MM.1S (cell line): Measurements from ENCODE around the gene CASP9.

ENCODE experiments used
- EZH2phosphoT487 ChIP-seq: fragments of 300-600 bp; sonication (generic); IDR thresholded peaks from 2 replicates; pipeline ENCODE4 v1.6.1; 2018; ENCODE audit warnings: antibody characterized with exemption, low read length
- TF ChIP-seq, protein P1 (sequence below): fragments of 300-600 bp; sonication (generic); IDR thresholded peaks from 2 replicates; pipeline ENCODE4 v1.5.1; 2016; ENCODE audit warnings: antibody characterized with exemption, low read length, mixed read lengths

DNA sequence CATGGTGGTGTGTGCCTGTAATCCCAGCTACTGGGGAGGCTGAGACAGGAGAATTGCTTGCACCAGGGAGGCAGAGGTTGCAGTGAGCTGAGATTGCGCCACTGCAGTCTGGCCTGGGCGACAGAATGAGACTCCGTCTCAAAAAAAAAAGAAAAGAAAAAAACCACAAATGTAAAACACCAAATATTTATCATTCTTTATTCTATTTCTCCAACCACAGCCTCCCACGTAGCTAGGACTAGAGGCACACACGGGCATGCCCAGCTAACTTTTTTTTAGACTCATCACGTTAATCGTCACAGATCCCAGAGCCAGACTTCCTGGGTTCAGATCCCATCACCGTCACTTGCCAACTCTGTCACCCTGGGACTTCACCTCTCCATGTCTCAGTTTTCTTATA, 16.2 kb upstream of the CASP9 start:
- TF ChIP-seq, protein P1, sequence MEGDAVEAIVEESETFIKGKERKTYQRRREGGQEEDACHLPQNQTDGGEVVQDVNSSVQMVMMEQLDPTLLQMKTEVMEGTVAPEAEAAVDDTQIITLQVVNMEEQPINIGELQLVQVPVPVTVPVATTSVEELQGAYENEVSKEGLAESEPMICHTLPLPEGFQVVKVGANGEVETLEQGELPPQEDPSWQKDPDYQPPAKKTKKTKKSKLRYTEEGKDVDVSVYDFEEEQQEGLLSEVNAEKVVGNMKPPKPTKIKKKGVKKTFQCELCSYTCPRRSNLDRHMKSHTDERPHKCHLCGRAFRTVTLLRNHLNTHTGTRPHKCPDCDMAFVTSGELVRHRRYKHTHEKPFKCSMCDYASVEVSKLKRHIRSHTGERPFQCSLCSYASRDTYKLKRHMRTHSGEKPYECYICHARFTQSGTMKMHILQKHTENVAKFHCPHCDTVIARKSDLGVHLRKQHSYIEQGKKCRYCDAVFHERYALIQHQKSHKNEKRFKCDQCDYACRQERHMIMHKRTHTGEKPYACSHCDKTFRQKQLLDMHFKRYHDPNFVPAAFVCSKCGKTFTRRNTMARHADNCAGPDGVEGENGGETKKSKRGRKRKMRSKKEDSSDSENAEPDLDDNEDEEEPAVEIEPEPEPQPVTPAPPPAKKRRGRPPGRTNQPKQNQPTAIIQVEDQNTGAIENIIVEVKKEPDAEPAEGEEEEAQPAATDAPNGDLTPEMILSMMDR, result no peak
- TF ChIP-seq EZH2phosphoT487, result no peak
